ENCODE data around the gene DCLK1. TPM values are rescaled to one million over a fixed set of nuclear protein-coding genes. Genes with fewer than 3 reads are reported as not detected.

Gene DCLK1
- total RNA-seq, 2 donors from 2014 or later = not detected

DNA sequence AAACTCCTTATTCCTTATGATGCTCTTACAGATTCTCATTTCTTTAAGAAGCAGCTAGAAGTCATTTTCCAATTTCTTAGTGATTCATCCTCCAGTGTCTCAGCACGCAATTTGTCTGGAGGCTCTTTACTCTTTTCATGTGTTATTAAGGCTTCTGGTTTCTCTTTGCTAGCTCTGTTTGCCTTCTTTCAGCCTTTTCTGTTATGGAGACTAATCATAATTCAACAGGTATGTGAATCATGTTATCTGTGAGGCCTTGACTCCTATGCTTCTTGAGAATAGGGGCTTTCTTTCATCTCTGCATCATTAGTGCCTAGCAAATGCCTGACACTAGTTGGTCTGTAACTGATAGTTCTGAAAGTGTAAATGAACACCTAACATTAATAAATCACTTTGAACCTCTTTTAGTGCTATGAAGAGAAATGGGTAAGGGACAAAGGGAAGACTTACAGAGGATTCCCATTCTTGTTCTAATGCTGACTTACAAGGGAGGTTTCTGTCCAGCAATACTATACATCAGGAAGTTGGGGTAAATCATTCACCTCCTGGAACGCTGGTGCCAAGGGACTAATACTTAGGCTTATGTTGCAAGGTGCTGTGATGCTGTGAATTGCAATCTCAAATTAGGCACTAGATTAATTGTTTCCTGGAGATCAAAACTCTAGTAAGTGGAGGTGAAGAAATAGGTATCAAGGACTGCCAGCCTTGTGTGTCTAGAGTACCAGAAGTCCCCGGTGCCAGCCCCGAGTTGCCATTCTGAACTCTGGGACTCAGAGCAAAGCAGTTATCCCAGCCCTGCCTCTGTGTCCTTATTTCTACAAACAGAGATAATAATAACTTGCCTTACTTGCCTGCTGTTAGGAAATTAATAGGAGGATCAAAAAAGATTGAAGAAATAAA is 265.6 kb downstream of the DCLK1 start:
- Mint-ChIP-seq H3K36me3 (ENCODE audit: low read depth) (no peaks in the 10 kb centered on the region), H3K27me3 (no peaks in the 10 kb centered on the region), H3K27ac (no peak overlapping the region), H3K4me3 (no peak overlapping the region), H3K4me1 (no peaks in the 10 kb centered on the region)
- no peaks in the 10 kb centered on the region for H3K9me3 ChIP-seq (ENCODE audit: control insufficient read depth, low read length, poor library complexity, severe bottlenecking)
- ATAC-seq = no peak
- DNase-seq = no peak

- H3K27me3 Mint-ChIP-seq = peaks cover 12% of the 10 kb centered on the region
Observed at GRCh38 chr13:35860661-35861060, 270.5 kb downstream of the DCLK1 start.

DNA sequence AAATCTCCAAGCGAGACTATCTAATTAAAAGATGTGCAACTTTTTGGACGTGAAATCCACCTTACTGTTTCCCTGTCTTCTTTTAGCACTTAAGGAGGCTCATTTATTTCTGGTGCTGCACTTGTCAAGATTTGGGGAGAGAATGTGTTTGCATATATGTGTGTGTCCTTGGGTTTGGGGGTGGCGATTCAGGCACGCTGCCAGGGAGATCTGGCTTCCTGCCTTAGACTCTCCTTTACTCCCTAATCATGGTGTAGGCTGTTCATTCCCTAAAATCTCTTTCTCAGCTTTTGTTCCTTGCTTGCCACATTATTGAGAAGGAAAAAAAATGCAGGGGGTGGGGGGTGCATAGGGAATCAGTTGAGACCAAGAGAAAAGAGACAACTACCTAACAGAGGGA is 271.2 kb downstream of the DCLK1 start:
- ATAC-seq (no peak), DNase-seq (no peak)
- Mint-ChIP-seq H3K4me3 (no peak overlapping the region), H3K27me3 (peaks cover 13% of the 10 kb centered on the region), H3K36me3 (ENCODE audit: low read depth) (no peaks in the 10 kb centered on the region), H3K27ac (no peak overlapping the region), H3K4me1 (no peaks in the 10 kb centered on the region)
- H3K9me3 ChIP-seq (ENCODE audit: control insufficient read depth, low read length, poor library complexity, severe bottlenecking) = no peaks in the 10 kb centered on the region

More at GRCh38 chr13:35860661-35861060, 270.5 kb downstream of the DCLK1 start:
- ATAC-seq (no peak), DNase-seq (no peak)
- no peaks in the 10 kb centered on the region for H3K36me3 Mint-ChIP-seq (ENCODE audit: low read depth)
- H3K4me3 Mint-ChIP-seq = no peak overlapping the region
- no peaks in the 10 kb centered on the region for H3K9me3 ChIP-seq (ENCODE audit: control insufficient read depth, low read length, poor library complexity, severe bottlenecking)
- H3K4me1 Mint-ChIP-seq = no peaks in the 10 kb centered on the region
- no peak overlapping the region for H3K27ac Mint-ChIP-seq

- Mint-ChIP-seq H3K27me3 (peaks cover 25% of the 10 kb centered on the region), H3K27ac (no peak overlapping the region), H3K36me3 (ENCODE audit: low read depth) (no peaks in the 10 kb centered on the region), H3K4me3 (no peak overlapping the region), H3K4me1 (no peaks in the 10 kb centered on the region)
- no peaks in the 10 kb centered on the region for H3K9me3 ChIP-seq (ENCODE audit: control insufficient read depth, low read length, poor library complexity, severe bottlenecking)
- ATAC-seq (no peak), DNase-seq (no peak)
Observed at GRCh38 chr13:35858665-35859064, 272.5 kb downstream of the DCLK1 start.

GRCh38 chr13:35857769-35858168 is 273.4 kb downstream of the DCLK1 start:
- Mint-ChIP-seq H3K4me1 (no peaks in the 10 kb centered on the region), H3K27ac (no peak overlapping the region), H3K4me3 (no peak overlapping the region), H3K27me3 (peaks cover 26% of the 10 kb centered on the region), H3K36me3 (ENCODE audit: low read depth) (no peaks in the 10 kb centered on the region)
- DNase-seq (no peak), ATAC-seq (no peak)
- H3K9me3 ChIP-seq (ENCODE audit: control insufficient read depth, low read length, poor library complexity, severe bottlenecking) = no peaks in the 10 kb centered on the region

DNA sequence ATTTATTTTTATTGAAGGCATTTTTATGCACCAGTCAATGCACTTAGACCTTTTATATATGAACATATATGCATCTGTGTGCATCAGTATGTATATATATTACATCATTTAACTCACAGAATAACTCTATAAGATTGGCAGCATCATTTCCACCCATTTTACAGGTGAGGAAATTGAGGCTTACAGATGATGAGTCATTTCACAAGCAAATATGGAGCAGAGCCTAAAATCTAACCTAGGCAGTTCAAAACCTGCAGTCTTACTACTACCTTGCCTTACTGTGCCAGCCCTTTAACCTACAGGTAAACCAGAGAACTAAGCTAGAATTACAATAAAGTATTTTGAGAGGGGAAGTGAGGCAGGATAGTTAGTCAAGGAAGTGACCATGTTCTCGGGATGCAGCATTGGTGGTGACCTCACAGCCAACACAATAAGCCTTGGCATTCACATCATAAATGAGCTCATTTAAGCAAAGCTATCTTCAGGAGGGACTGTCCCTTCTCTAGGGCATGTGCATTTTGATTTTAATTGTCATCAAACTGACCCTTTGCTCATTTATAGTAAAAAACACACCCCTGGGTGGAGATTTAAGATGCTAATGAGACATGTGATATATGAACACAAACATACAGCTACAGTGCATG is 274.3 kb downstream of the DCLK1 start:
- Mint-ChIP-seq H3K4me3 (no peak overlapping the region), H3K4me1 (no peaks in the 10 kb centered on the region), H3K36me3 (ENCODE audit: low read depth) (no peaks in the 10 kb centered on the region), H3K27ac (no peak overlapping the region), H3K27me3 (peaks cover 26% of the 10 kb centered on the region)
- ATAC-seq (no peak), DNase-seq (no peak)
- H3K9me3 ChIP-seq (ENCODE audit: control insufficient read depth, low read length, poor library complexity, severe bottlenecking) = no peaks in the 10 kb centered on the region

DNA sequence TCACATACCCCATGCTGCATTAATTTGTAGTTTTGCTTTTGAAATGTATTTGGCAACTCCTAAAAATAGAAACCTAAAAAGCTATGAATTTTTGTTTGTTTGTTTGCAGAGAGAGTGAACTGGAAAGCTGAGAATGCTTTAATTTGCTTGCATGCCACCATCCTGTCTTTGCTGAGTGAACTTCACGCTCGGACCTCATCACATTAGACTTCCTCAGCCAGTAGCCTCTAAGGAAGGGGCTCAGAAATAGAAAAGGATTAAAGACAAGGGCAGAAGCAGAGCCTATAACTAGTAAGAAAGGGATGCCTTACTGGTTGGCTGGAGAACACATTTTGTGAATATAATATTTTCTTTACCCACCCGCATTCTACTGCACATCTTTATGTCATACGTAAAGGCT is 275.1 kb downstream of the DCLK1 start:
- ATAC-seq (no peak), DNase-seq (no peak)
- H3K9me3 ChIP-seq (ENCODE audit: control insufficient read depth, low read length, poor library complexity, severe bottlenecking) = no peaks in the 10 kb centered on the region
- no peaks in the 10 kb centered on the region for H3K36me3 Mint-ChIP-seq (ENCODE audit: low read depth)
- no peak overlapping the region for H3K4me3 Mint-ChIP-seq
- peaks cover 26% of the 10 kb centered on the region for H3K27me3 Mint-ChIP-seq
- H3K4me1 Mint-ChIP-seq = no peaks in the 10 kb centered on the region
- H3K27ac Mint-ChIP-seq = no peak overlapping the region

DNA sequence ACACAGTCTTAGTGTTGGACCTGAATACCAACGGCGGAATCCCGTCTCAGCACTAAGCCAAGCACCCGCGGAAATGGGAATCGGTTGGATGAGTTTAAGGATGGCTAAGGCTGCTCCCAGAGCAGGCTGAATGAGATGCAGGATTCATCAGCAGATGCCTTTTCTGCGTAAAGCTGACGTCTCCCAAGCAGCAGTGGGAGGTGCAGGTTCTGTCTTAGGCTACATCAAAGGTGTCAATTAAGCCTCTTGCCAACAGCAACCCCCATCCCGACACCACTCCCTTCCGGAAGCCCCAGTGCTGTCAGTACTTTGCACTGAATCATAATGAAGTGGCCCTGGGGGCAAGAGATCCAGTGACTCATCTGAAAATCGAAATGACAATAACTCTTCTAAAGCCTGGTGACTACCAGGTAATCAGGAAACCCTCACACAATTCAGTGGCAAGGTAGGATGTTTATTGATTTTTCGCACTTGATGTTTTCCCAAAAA is 275.6 kb downstream of the DCLK1 start:
- DNase-seq = no peak
- H3K9me3 ChIP-seq (ENCODE audit: control insufficient read depth, low read length, poor library complexity, severe bottlenecking) = no peaks in the 10 kb centered on the region
- Mint-ChIP-seq H3K4me3 (no peak overlapping the region), H3K36me3 (ENCODE audit: low read depth) (no peaks in the 10 kb centered on the region), H3K27me3 (peaks cover 26% of the 10 kb centered on the region), H3K4me1 (no peaks in the 10 kb centered on the region), H3K27ac (no peak overlapping the region)
- no peak for ATAC-seq

GRCh38 chr13:35854286-35854685 is 276.9 kb downstream of the DCLK1 start:
- H3K27me3 Mint-ChIP-seq = peaks cover 26% of the 10 kb centered on the region
- DNase-seq (no peak), ATAC-seq (no peak)
- no peak overlapping the region for H3K27ac Mint-ChIP-seq
- no peaks in the 10 kb centered on the region for H3K36me3 Mint-ChIP-seq (ENCODE audit: low read depth)
- peaks cover 2% of the 10 kb centered on the region for H3K9me3 ChIP-seq (ENCODE audit: control insufficient read depth, low read length, poor library complexity, severe bottlenecking)
- no peak overlapping the region for H3K4me3 Mint-ChIP-seq
- H3K4me1 Mint-ChIP-seq = no peaks in the 10 kb centered on the region

DNA sequence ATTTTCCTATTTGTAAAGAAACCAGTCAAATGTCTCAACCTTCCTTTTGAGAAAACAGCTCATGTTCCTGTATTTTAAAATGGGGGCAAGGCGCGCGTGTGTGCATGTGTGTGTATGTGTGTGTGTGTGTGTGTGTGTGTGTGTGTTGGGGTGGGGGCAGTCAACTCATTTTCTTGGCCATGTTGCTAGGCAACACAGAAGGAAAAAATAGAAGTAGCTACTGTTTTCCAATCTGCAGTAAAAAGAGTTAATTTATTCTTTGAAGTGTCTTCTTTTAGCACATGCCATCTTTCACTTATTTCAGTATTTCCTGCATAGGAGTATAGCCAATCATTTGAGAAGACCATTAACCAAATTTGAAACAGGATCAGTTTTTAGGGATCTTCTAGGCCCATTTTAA is 279.3 kb downstream of the DCLK1 start:
- Mint-ChIP-seq H3K4me3 (no peak overlapping the region), H3K36me3 (ENCODE audit: low read depth) (no peaks in the 10 kb centered on the region), H3K4me1 (no peaks in the 10 kb centered on the region), H3K27ac (no peak overlapping the region), H3K27me3 (peaks cover 19% of the 10 kb centered on the region)
- peaks cover 2% of the 10 kb centered on the region for H3K9me3 ChIP-seq (ENCODE audit: control insufficient read depth, low read length, poor library complexity, severe bottlenecking)
- ATAC-seq (no peak), DNase-seq (no peak)

DNA sequence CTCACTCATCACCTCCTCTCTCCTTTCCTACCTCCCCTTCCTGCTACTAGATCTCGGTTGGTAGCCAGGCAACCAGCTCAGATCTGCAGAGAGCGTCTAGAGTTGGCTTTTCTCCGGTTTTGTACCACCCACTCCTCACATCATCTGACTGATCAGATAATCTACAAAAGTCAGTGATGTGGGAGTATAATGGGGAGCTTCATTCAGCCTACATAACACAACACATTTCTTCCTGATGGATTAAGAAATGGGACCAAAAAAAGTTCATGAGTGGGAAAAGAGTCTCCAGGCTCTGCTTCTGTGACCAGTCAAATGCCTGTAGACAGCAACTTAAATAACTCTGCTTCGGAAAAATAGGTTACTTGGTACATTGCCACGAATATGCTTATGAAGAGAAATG is 279.8 kb downstream of the DCLK1 start:
- DNase-seq (no peak), ATAC-seq (no peak)
- Mint-ChIP-seq H3K4me3 (no peak overlapping the region), H3K4me1 (no peaks in the 10 kb centered on the region), H3K36me3 (ENCODE audit: low read depth) (no peaks in the 10 kb centered on the region), H3K27me3 (peaks cover 19% of the 10 kb centered on the region), H3K27ac (no peak overlapping the region)
- H3K9me3 ChIP-seq (ENCODE audit: control insufficient read depth, low read length, poor library complexity, severe bottlenecking) = peaks cover 2% of the 10 kb centered on the region

DNA sequence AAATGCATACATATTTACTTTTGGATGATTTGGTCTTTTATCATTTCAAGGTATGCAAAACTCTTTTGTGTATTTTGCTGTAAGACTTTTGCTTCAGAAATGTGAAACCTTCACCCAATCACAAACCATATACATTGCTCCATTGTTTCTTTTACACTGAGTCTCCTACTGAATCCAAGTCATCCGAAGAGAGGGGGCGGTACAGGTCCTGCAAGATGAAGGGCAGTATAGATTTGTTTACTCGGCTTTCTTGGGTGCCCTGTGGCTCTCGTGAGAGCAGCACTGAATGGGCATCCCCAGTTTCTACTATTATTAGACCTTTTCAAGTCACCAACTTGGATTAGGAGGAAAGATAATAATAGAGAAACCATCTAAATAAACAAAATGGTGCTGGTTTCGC is 280.6 kb downstream of the DCLK1 start:
- Mint-ChIP-seq H3K36me3 (ENCODE audit: low read depth) (no peaks in the 10 kb centered on the region), H3K27ac (no peak overlapping the region), H3K4me3 (no peak overlapping the region), H3K27me3 (peaks cover 15% of the 10 kb centered on the region), H3K4me1 (no peaks in the 10 kb centered on the region)
- ATAC-seq = no peak
- peaks cover 2% of the 10 kb centered on the region for H3K9me3 ChIP-seq (ENCODE audit: control insufficient read depth, low read length, poor library complexity, severe bottlenecking)
- no peak for DNase-seq

DNA sequence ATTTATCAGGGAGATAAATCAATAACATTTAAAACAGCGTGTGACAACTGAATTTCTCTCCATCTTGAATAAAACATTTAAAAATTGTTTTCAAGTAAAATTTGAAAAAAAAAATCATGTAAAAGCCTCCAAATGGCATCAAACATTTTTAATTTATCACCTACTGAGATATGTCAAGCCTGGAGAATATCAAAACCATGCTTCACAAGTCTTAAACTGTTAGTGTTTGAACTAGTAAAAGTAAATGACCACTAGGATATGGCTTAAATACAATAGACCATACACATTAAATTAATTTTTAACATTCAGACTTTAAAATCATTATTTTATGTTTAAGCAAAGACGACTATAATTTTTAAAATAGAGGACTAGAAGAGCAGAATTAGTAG is 281.9 kb downstream of the DCLK1 start:
- Mint-ChIP-seq H3K27me3 (peaks cover 7% of the 10 kb centered on the region), H3K4me3 (no peak overlapping the region), H3K27ac (no peak overlapping the region), H3K36me3 (ENCODE audit: low read depth) (no peaks in the 10 kb centered on the region), H3K4me1 (no peaks in the 10 kb centered on the region)
- DNase-seq = no peak
- peaks cover 2% of the 10 kb centered on the region for H3K9me3 ChIP-seq (ENCODE audit: control insufficient read depth, low read length, poor library complexity, severe bottlenecking)
- ATAC-seq = no peak

All from T-helper 17 cell (primary cell).